HCT116 (cell line): ENCODE measurements around the gene C5orf58. TPM values are rescaled to one million over a fixed set of nuclear protein-coding genes. Genes with fewer than 3 reads are reported as not detected.
A peak's percentile ranks its signal among the peaks of the same experiment; 100 is the strongest.

ENCODE experiments used
- ATAC-seq: fragments of 200-7000 bp; cut with Tn5 transposase; 2 replicates; pipeline ENCODE4 v1.9.1; 2020; ENCODE audit warnings: mild to moderate bottlenecking, moderate library complexity
- BruUV-seq: library from RNA; stranded (reverse); fragments of 400-500 nt; replicated peaks from 2 replicates; lab custom pipeline; 2021; lab: Mats Ljungman, UMichigan
- CTCF ChIA-PET: fragments of 300-600 bp; sonication (Branson Sonifier 250); formaldehyde crosslinking; loops from one replicate; lab custom pipeline; 2021; ENCODE audit warnings: antibody characterized with exemption; lab: Charles Lee
- POLR2A ChIA-PET: fragments of 300-600, 350-600 bp; sonication (Branson Sonifier 250); formaldehyde crosslinking; loops from one replicate; lab custom pipeline; 2021; ENCODE audit warnings: antibody characterized with exemption; lab: Charles Lee
- RAD21 ChIA-PET, 2 experiments: fragments of 300-600 bp; sonication (Branson Sonifier 250); formaldehyde crosslinking; loops; one replicate each; lab custom pipeline; 2023; ENCODE audit warnings: low total read pairs in 2 of 2; ENCODE audit not compliant: uncharacterized antibody in 2 of 2, unreplicated experiment in 2 of 2, low non-redundant PET in 1 of 2; lab: Charles Lee
- DNase-seq: peaks from one replicate; pipeline ENCODE4 v3.0.0-alpha.2; 2010; ENCODE audit warnings: low read depth, low spot score
- H2AFZ ChIP-seq: fragments of 200-600 bp; shearing (Covaris generic), sonication (generic); 2 replicates; pipeline ENCODE4 v1.6.1; 2017; ENCODE audit warnings: low read depth, mixed run types, mixed read lengths, antibody characterized with exemption, low read length; ENCODE audit not compliant: poor library complexity, severe bottlenecking
- H3K27ac ChIP-seq: 2 replicates; pipeline ENCODE4 v1.5.1; 2012; ENCODE audit warnings: low read depth, low read length
- H3K27me3 ChIP-seq: fragments of 200-600 bp; sonication (generic); 2 replicates; pipeline ENCODE4 v1.6.1; 2016; ENCODE audit warnings: mixed run types, low read length, mixed read lengths; ENCODE audit not compliant: insufficient read depth
- H3K36me3 ChIP-seq, 2 experiments: fragments of 200-500 bp in 1 of 2; fragments of 200-600 bp in 1 of 2; sonication (Bioruptor generic) in 1 of 2; sonication (generic) in 1 of 2; 2 replicates each; pipeline versions ENCODE4 v1.5.1 to v1.6.1; 2014 to 2016; ENCODE audit warnings: low read length in 2 of 2, inconsistent platforms in 1 of 2, mixed read lengths in 1 of 2, mixed run types in 1 of 2; ENCODE audit not compliant: insufficient read depth in 2 of 2, control insufficient read depth in 1 of 2
- H3K4me1 ChIP-seq, 2 experiments: fragments of 200-600 bp in 1 of 2; sonication (generic) in 1 of 2; 2 replicates each; pipeline versions ENCODE4 v1.5.1 to v1.6.1; 2012 to 2017; ENCODE audit warnings: low read length in 2 of 2, inconsistent platforms in 1 of 2, mild to moderate bottlenecking in 1 of 2, mixed read lengths in 1 of 2, mixed run types in 1 of 2, moderate library complexity in 1 of 2; ENCODE audit not compliant: insufficient read depth in 2 of 2, control insufficient read depth in 1 of 2
- H3K4me2 ChIP-seq: fragments of 200-600 bp; sonication (generic); 2 replicates; pipeline ENCODE4 v1.6.1; 2017; ENCODE audit warnings: mixed run types, low read length, mixed read lengths
- H3K4me3 ChIP-seq, 2 experiments: fragments of 200-600 bp in 1 of 2; sonication (generic) in 1 of 2; replicated peaks in 1 of 2; 2 replicates each; pipeline ENCODE4 v1.5.1; 2011 to 2016; ENCODE audit warnings: low read length in 2 of 2, control low read depth in 1 of 2, low read depth in 1 of 2, mild to moderate bottlenecking in 1 of 2, mixed read lengths in 1 of 2, mixed run types in 1 of 2
- H3K79me2 ChIP-seq: fragments of 200-600 bp; sonication (generic); 2 replicates; pipeline ENCODE4 v1.6.1; 2017; ENCODE audit warnings: mild to moderate bottlenecking, mixed run types, low read length, moderate library complexity, mixed read lengths; ENCODE audit not compliant: insufficient read depth
- H3K9ac ChIP-seq: fragments of 200-600 bp; sonication (generic); 2 replicates; pipeline ENCODE4 v1.6.1; 2016; ENCODE audit warnings: low read length, mixed read lengths
- H3K9me2 ChIP-seq: fragments of 200-600 bp; sonication (generic), shearing (Covaris generic); 2 replicates; pipeline ENCODE4 v1.6.1; 2017; ENCODE audit warnings: mixed run types, mild to moderate bottlenecking, moderate library complexity; ENCODE audit not compliant: insufficient read depth
- H3K9me3 ChIP-seq, 2 experiments: fragments of 200-500 bp in 1 of 2; fragments of 200-600 bp in 1 of 2; sonication (Bioruptor generic) in 1 of 2; sonication (generic) in 1 of 2; 2 replicates each; pipeline ENCODE4 v1.6.1; 2014 to 2017; ENCODE audit warnings: low read length in 2 of 2, mixed read lengths in 2 of 2, inconsistent platforms in 1 of 2, low read depth in 1 of 2, mild to moderate bottlenecking in 1 of 2, mixed run types in 1 of 2, moderate library complexity in 1 of 2; ENCODE audit not compliant: control insufficient read depth in 1 of 2, insufficient read depth in 1 of 2
- H4K20me1 ChIP-seq: fragments of 200-600 bp; sonication (generic), shearing (Covaris generic); 2 replicates; pipeline ENCODE4 v1.6.1; 2017; ENCODE audit warnings: mixed run types, mild to moderate bottlenecking, moderate library complexity; ENCODE audit not compliant: insufficient read depth
- ELF1 ChIP-seq: IDR thresholded peaks from 2 replicates; pipeline ENCODE4 v1.6.1; 2012; ENCODE audit warnings: low read depth, borderline replicate concordance
- RAD21 ChIP-seq: IDR thresholded peaks from 2 replicates; pipeline ENCODE4 v1.6.1; 2012; ENCODE audit warnings: low read depth, mild to moderate bottlenecking
- SP1 ChIP-seq: IDR thresholded peaks from 2 replicates; pipeline ENCODE4 v1.6.1; 2012; ENCODE audit warnings: low read depth
- YY1 ChIP-seq: IDR thresholded peaks from 2 replicates; pipeline ENCODE4 v1.6.1; 2011; ENCODE audit warnings: low read length, low read depth, moderate library complexity, mild to moderate bottlenecking; ENCODE audit not compliant: insufficient replicate concordance; ENCODE audit errors: extremely low read depth
- ZBTB33 ChIP-seq: IDR thresholded peaks from 2 replicates; pipeline ENCODE4 v1.6.1; 2011; ENCODE audit warnings: mild to moderate bottlenecking, low read length, moderate library complexity; ENCODE audit not compliant: insufficient replicate concordance; ENCODE audit errors: extremely low read depth
- ZFX ChIP-seq: fragments of 450-650 bp; IDR thresholded peaks from 2 replicates; pipeline ENCODE4 v1.6.1; 2017
- intact Hi-C: fragments of 100-400 bp; cut with micrococcal nuclease; formaldehyde crosslinking; loops from 2 replicates; pipeline ENCODE4 v1.10.0; 2022
- total RNA-seq: library from RNA; stranded (reverse); gene quantifications from one replicate; pipeline ENCODE4 v1.2.1, GENCODE V29; 2021; ENCODE audit not compliant: unreplicated experiment
- TF ChIP-seq, protein P1 (sequence below), 3 experiments: fragments of 200-600 bp in 1 of 3; sonication (generic) in 1 of 3; IDR thresholded peaks in 2 of 3; conservative IDR thresholded peaks in 1 of 3; 2 replicates each; pipeline ENCODE4 v1.5.1; 2012 to 2017; ENCODE audit warnings: low read depth in 2 of 3, low read length in 2 of 3, antibody characterized with exemption in 1 of 3, borderline replicate concordance in 1 of 3, control low read depth in 1 of 3, mild to moderate bottlenecking in 1 of 3, mixed read lengths in 1 of 3, mixed run types in 1 of 3, moderate library complexity in 1 of 3; ENCODE audit not compliant: insufficient read depth in 1 of 3
- TF ChIP-seq, protein P2 (sequence below): IDR thresholded peaks from 2 replicates; pipeline ENCODE4 v1.6.1; 2012

C5orf58 gene
- total RNA-seq, 1 experiment from 2014 or later: not detected

- no peak overlapping the region for H2AFZ ChIP-seq
- H3K9me3 ChIP-seq: no peaks in the 10 kb centered on the region
- H3K27ac ChIP-seq: no peak overlapping the region
- no peak overlapping the region for H3K9ac ChIP-seq
- H3K4me2 ChIP-seq: no peak overlapping the region
- H3K36me3 ChIP-seq: no peaks in the 10 kb centered on the region
- peak; percentile 87 for TF ChIP-seq RAD21
- no peak for TF ChIP-seq ELF1
- TF ChIP-seq, protein P1, sequence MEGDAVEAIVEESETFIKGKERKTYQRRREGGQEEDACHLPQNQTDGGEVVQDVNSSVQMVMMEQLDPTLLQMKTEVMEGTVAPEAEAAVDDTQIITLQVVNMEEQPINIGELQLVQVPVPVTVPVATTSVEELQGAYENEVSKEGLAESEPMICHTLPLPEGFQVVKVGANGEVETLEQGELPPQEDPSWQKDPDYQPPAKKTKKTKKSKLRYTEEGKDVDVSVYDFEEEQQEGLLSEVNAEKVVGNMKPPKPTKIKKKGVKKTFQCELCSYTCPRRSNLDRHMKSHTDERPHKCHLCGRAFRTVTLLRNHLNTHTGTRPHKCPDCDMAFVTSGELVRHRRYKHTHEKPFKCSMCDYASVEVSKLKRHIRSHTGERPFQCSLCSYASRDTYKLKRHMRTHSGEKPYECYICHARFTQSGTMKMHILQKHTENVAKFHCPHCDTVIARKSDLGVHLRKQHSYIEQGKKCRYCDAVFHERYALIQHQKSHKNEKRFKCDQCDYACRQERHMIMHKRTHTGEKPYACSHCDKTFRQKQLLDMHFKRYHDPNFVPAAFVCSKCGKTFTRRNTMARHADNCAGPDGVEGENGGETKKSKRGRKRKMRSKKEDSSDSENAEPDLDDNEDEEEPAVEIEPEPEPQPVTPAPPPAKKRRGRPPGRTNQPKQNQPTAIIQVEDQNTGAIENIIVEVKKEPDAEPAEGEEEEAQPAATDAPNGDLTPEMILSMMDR (IDR thresholded peaks at IDR 0.05 in 2 of 3, conservative IDR thresholded peaks at IDR 0.05 in 1 of 3; ENCODE audit: borderline replicate concordance in 1 of 3, insufficient read depth in 1 of 3, low read depth in 2 of 3, low read length in 2 of 3): peak; percentile 44 to 69 (median 66); a peak in 5 of 6 replicates
- no peaks in the 10 kb centered on the region for H3K79me2 ChIP-seq
- BruUV-seq: no TSS peak
- ATAC-seq (peak; percentile 71), DNase-seq (peak; percentile 35)
- no peaks in the 10 kb centered on the region; the same call in 1 of the 2 replicates for H3K27me3 ChIP-seq
- ChIA-PET POLR2A (no interaction called here), RAD21 (interaction anchor here (1.1 kb wide), 3 partner anchors 115 to 120 kb away, joined by 3 to 4 read pairs (median 4); no protein-coding TSS in a partner anchor), CTCF (interaction anchor here (0.7 to 1.1 kb wide), 18 partner anchors 10 to 1229 kb away, joined by 3 to 40 read pairs (median 4); partner anchors contain the start of gene SPDL1)
- peaks cover 2 to 18% of the 10 kb centered on the region in 2 experiments; a peak in 2 of 4 replicates for H3K4me1 ChIP-seq
- no peak overlapping the region for H3K4me3 ChIP-seq
- intact Hi-C loops: loop anchor here (1.0 to 10.0 kb wide), 4 partner anchors 116 to 1269 kb away; no protein-coding TSS in a partner anchor
- H4K20me1 ChIP-seq: no peaks in the 10 kb centered on the region
- H3K9me2 ChIP-seq: no peaks in the 10 kb centered on the region
These were observed 16.4 kb upstream of the C5orf58 start for GRCh38 chr5:170216257-170216864.

- no peaks in the 10 kb centered on the region; the same call in 1 of the 2 replicates for H3K27me3 ChIP-seq
- RAD21 ChIA-PET: no interaction called here
- intact Hi-C loops: loop anchor here (5.0 to 10.0 kb wide), 3 partner anchors 951 to 1271 kb away; no protein-coding TSS in a partner anchor
- CTCF ChIA-PET: interaction anchor here (1.0 kb wide), 1 partner anchor 19 kb away, joined by 4 read pairs; no protein-coding TSS in a partner anchor
- peaks cover 2 to 18% of the 10 kb centered on the region in 2 experiments; a peak in 2 of 4 replicates for H3K4me1 ChIP-seq
- no peak for DNase-seq
- H4K20me1 ChIP-seq: no peaks in the 10 kb centered on the region
- TF ChIP-seq YY1 (no peak), ZFX (no peak), ELF1 (no peak), ZBTB33 (no peak), SP1 (no peak)
- TF ChIP-seq, protein P2, sequence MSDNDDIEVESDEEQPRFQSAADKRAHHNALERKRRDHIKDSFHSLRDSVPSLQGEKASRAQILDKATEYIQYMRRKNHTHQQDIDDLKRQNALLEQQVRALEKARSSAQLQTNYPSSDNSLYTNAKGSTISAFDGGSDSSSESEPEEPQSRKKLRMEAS: no peak
- TF ChIP-seq, all 23 proteins: peak for 0
- no peak for ATAC-seq
- Histone ChIP-seq H3K9ac (no peak overlapping the region), H3K79me2 (no peaks in the 10 kb centered on the region), H3K9me3 (no peaks in the 10 kb centered on the region), H3K27ac (no peak overlapping the region), H3K4me3 (no peak overlapping the region), H3K36me3 (no peaks in the 10 kb centered on the region), H3K4me2 (no peak overlapping the region), H3K9me2 (no peaks in the 10 kb centered on the region), H2AFZ (no peak overlapping the region)
- POLR2A ChIA-PET: no interaction called here
- no TSS peak for BruUV-seq
These were observed 15.0 kb upstream of the C5orf58 start for GRCh38 chr5:170217831-170218230.
